Limb (tissue), 2 donors: ENCODE results near the gene LLGL2.

Experiments
- DNase-seq, 2 donors: peaks; one replicate each; pipeline ENCODE4 v3.0.0-alpha.2; 2016; ENCODE audit errors: extremely low spot score in 2 of 2

Gene LLGL2

GRCh38 chr17:75490953-75491649 lies 34.4 kb upstream of the LLGL2 start:
- no peak for DNase-seq

- DNase-seq, result no peak
Observed at GRCh38 chr17:75491680-75492079, 33.8 kb upstream of the LLGL2 start.

- DNase-seq, result no peak
Observed at GRCh38 chr17:75492555-75493168, 32.8 kb upstream of the LLGL2 start.

GRCh38 chr17:75493476-75494129 lies 31.9 kb upstream of the LLGL2 start:
- DNase-seq, result no peak

GRCh38 chr17:75494326-75494877 lies 31.1 kb upstream of the LLGL2 start:
- no peak for DNase-seq

GRCh38 chr17:75496005-75496404 lies 29.5 kb upstream of the LLGL2 start:
- DNase-seq, result no peak

- no peak for DNase-seq
Observed at GRCh38 chr17:75498039-75498725, 27.3 kb upstream of the LLGL2 start.

GRCh38 chr17:75498726-75499213 lies 26.7 kb upstream of the LLGL2 start:
- DNase-seq, result no peak

GRCh38 chr17:75499313-75500022 lies 26.0 kb upstream of the LLGL2 start:
- DNase-seq, result no peak

GRCh38 chr17:75500419-75501216 lies 24.9 kb upstream of the LLGL2 start:
- no peak for DNase-seq

GRCh38 chr17:75501378-75502071 lies 24.0 kb upstream of the LLGL2 start:
- DNase-seq, result no peak

GRCh38 chr17:75502072-75502720 lies 23.3 kb upstream of the LLGL2 start:
- no peak for DNase-seq

GRCh38 chr17:75502721-75503329 lies 22.7 kb upstream of the LLGL2 start:
- no peak for DNase-seq

GRCh38 chr17:75503337-75503950 lies 22.1 kb upstream of the LLGL2 start:
- no peak for DNase-seq

- no peak for DNase-seq
Observed at GRCh38 chr17:75503976-75504346, 21.5 kb upstream of the LLGL2 start.

GRCh38 chr17:75504347-75505151 lies 20.9 kb upstream of the LLGL2 start:
- no peak for DNase-seq

GRCh38 chr17:75505152-75505409 lies 20.4 kb upstream of the LLGL2 start:
- no peak for DNase-seq

- no peak for DNase-seq
Observed at GRCh38 chr17:75505640-75506039, 19.9 kb upstream of the LLGL2 start.
